ENCODE measurements around the gene CDH4.

Gene CDH4

DNA sequence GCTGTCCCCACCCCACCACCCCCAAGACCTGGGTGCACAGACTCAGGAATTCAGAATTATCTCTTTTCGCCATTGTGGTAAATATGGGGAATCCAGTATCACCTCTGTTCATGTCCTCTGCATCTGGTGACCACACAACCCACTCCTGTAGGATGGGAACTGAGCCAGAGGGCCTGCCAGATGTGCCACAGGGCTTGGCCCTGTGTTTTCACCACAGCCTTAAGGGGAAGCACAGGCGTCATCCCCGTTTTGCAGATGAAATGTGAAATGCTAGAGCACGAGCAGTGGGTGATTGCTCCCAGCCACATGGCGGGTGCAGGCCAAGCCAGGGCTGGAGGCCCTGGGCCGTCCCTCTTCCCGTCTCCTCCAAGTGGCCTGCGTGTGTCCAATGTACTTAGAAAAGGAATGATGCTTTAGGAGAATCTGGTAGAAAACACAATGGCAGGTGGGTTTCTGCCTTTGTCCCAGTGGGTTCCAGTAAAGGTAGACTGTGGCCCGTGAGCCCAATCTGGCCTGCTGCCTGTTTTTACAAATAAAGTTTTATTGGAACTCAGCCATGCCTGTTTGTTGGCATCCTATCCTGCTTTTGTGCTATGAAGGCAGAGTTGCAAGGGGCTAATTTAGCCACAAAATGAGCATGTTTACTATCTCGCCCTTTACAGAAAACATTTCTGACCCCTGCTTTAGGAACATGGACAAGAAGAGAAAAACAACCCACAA lies 309.2 kb downstream of the CDH4 start:
- DNase-seq (ENCODE audit: low spot score) = no peak

GRCh38 chr20:61562491-61562890 lies 310.4 kb downstream of the CDH4 start:
- DNase-seq (ENCODE audit: low spot score) = no peak

DNA sequence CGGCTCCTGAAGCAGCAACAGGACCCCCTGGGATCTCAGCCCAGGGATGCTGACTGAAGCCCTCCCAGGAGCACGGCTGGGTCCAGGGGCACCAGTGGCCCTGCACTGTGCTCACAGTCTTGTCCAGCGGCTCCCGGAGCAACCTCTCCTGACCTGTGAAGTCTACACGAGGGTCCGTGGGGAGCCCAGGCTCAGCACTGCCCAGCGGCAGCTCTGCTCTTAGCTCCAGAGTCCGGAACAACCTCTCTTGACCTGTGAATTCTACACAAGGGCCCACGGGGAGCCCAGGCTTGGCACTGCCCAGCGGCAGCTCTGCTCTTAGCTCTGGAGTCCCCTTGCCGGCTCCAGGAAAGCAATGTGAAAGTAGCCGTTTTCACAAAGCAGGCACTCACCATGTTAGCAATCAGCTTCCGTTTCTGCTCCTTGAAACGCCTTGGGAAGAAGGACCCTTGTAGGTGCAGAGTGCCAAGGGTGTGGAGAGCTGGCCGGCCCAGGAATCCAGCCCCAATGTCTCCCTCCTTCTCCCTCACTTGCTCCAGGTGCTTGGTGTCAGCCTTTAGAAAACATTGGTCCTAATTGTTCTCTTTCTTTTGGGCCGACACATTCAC lies 310.9 kb downstream of the CDH4 start:
- DNase-seq (ENCODE audit: low spot score) = no peak

GRCh38 chr20:61564628-61565027 lies 312.6 kb downstream of the CDH4 start:
- no peak for DNase-seq (ENCODE audit: low spot score)

DNA sequence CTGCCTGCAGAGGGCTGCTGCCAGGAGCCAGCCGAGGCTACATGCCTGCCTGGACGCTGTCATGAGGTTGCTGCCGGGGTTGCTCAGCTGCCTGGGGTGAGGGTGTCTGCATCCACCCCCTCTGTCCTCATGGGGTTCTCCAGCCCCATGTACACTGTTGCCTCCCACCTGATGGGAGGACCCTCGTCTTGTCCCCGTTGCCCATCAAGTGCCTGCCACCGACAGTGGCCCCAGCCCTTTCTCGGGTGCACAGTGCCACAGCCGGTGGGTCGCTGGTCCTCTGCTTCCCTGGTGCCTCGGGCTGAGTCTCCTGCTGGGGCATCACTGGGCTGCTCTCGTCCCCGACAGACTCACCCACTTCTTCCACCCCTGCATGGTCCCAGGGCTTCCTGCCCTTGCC lies 313.7 kb downstream of the CDH4 start:
- DNase-seq (ENCODE audit: low spot score) = no peak

GRCh38 chr20:61566691-61567090 lies 314.6 kb downstream of the CDH4 start:
- no peak for DNase-seq (ENCODE audit: low spot score)

DNA sequence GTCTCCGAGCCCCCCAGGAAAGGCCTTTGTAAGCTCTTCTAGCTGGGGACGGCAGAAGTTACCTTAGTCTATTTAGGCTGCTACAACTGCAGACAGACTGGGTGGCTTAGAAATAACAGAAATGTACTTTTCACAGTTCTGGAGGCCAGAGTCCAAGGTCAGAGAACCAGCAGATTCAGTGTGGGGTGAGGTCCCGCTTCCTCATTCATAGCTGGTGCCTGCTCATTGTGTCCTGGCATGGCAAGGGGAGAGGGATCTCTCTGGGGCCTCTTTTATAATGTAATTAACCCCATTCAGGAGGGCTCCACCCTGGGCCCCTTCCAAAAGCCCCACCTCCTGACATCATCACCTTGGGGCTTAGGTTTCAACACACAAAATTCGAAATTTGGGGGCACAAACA lies 315.1 kb downstream of the CDH4 start:
- no peak for DNase-seq (ENCODE audit: low spot score)

- no peak for DNase-seq (ENCODE audit: low spot score)
Observed at GRCh38 chr20:61569825-61570224, 317.8 kb downstream of the CDH4 start.

GRCh38 chr20:61570646-61571195 lies 318.7 kb downstream of the CDH4 start:
- no peak for DNase-seq (ENCODE audit: low spot score)

DNA sequence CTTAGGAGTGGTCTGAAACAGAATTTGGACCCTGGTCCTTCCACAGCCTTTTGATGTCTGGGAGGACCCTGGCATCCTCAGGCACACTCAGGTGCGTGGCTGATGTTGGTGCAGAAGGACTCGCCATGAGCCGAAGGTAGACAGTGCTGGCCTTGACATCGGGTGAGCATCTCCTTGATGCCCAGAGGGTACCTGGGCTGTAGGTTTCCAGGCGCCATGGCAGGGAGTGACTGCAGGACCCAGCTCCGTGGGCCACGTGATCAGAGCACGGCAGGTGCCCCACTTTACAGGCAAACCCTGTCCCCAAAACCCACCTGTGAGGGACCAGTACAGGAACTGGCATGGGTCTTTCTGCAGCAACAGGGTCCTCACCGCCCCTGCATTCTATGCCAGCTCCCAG lies 319.2 kb downstream of the CDH4 start:
- no peak for DNase-seq (ENCODE audit: low spot score)

DNA sequence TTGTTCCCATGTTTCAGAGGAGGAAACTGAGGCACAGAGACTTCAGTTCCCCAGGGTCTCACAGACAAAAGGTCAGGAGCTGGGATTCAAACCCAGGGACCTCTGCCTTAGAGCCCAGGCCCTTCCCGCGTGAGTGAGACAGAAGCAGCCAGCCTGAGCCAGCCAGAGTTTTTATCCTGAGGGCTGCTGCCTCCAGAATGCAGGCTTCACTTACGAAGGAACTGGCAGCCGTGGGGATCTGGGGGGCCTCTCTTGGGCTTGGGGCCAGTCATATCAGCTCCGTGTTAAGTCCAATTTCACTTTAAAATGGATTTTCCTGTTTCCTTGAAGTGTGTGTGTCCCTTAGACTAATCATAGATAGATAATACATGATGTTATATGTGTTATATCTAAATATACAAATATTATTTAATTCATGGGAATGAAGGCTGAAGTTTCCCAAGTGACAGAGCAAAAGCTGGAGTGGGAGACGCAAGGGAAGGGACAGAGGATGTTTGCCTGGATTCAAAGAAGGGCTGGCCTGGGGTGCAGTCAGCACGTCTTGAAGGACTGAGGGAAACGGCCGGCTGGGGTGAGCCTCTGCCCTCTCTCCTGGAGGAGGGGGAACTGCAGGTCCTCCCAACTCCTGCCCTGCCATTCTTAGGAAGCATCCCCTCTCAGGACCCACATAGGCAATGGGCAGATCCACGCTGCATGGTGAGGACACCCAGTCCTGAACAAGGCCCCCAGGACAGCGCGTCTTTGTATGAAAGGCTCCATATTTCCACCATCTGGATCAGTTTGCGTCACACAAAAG lies 320.1 kb downstream of the CDH4 start:
- no peak for DNase-seq (ENCODE audit: low spot score)

- DNase-seq (ENCODE audit: low spot score) = no peak
Observed at GRCh38 chr20:61572789-61573188, 320.7 kb downstream of the CDH4 start.

DNA sequence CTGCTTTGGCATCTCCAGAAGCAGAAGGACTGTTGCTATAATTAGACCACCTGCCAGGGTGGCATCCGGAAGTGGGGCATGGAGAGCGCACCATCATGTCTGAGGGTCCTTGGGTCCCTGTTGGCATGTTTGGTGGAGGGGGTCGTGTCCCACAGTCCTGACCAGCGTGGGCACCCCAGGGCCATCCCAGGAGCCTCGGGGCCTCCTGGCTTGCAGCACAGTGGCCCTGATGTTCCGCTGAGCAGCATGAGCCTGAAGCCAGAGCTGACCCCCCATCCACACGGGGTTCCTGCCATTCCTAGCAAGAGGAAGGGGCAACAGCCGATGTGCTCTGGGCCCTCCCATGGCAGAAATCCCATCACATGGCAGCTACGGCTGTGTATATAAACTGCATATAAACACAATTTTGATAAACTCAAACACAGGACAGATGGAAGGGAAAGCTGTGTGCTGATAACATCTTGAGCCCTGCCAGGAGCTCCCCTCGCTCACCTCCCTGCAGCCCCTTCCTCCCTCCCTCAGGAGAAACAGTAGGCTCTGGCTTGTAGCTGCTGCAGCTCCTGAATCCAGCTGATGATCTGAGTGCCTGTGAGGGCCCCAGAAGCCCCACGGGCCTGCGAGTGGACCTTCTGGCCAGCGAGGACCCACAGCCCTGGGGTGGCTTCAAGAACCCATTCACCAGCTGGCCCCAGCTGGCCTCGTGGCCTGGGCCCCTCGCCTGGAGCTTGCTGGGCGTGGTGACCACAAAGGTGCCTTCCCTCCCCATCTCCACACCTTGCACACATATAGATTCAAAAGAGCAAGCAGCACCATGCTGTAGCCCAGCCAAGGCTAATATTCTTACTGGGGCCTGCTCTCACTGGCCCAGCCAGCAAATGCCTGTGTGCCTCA lies 321.6 kb downstream of the CDH4 start:
- no peak for DNase-seq (ENCODE audit: low spot score)

- DNase-seq (ENCODE audit: low spot score) = no peak
Observed at GRCh38 chr20:61575151-61575937, 323.3 kb downstream of the CDH4 start.

GRCh38 chr20:61576372-61576771 lies 324.3 kb downstream of the CDH4 start:
- no peak for DNase-seq (ENCODE audit: low spot score)

GRCh38 chr20:61577065-61577464 lies 325.0 kb downstream of the CDH4 start:
- no peak for DNase-seq (ENCODE audit: low spot score)

GRCh38 chr20:61579908-61580307 lies 327.8 kb downstream of the CDH4 start:
- DNase-seq (ENCODE audit: low spot score) = no peak

GRCh38 chr20:61580958-61581824 lies 329.1 kb downstream of the CDH4 start:
- no peak for DNase-seq (ENCODE audit: low spot score)

DNA sequence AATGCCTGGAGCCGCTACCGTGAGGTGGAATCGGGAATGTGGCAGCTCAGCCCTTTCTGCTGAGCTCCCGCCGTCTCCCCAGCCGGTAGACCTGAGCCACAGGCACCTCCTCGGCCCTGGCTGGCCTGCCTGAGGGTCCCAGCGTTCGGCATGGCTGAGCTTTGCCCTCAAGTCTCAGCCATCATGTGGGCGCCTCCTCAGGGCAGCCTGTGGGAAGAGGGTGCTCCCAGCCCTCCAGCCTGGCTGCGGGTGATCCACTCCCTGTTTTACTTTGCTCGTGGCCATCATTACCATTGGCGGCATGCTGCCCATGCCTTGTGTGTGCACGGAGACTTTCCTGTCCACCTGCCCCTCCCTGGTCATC lies 329.7 kb downstream of the CDH4 start:
- no peak for DNase-seq (ENCODE audit: low spot score)
